IMR-90 (cell line): ENCODE results near the gene KCNT1. TPM values are rescaled to one million over a fixed set of nuclear protein-coding genes. Genes with fewer than 3 reads are reported as not detected.

Source experiments
- ATAC-seq: fragments of 200-7000 bp; cut with Tn5 transposase; 2 replicates; pipeline ENCODE4 v1.9.1; 2020; ENCODE audit warnings: low read depth, mild to moderate bottlenecking, moderate library complexity
- BruUV-seq: library from RNA; stranded (reverse); fragments of 400-500 nt; replicated peaks from 2 replicates; lab custom pipeline; 2021; lab: Mats Ljungman, UMichigan
- CTCF ChIA-PET: fragments of 300-600 bp; formaldehyde crosslinking; extraction: SDS; loops from one replicate; lab custom pipeline; 2021; ENCODE audit warnings: antibody characterized with exemption; lab: Yijun Ruan, JAX
- POLR2A ChIA-PET: fragments of 300-600 bp; sonication (Branson Sonifier 250); formaldehyde crosslinking; loops from one replicate; lab custom pipeline; 2022; ENCODE audit warnings: antibody characterized with exemption; ENCODE audit not compliant: unreplicated experiment; lab: Charles Lee
- DNase-seq: peaks from one replicate; pipeline ENCODE4 v3.0.0; 2013
- H2AFZ ChIP-seq: replicated peaks from 2 replicates; pipeline ENCODE3; 2013; ENCODE audit warnings: low read length, mild to moderate bottlenecking; ENCODE audit not compliant: poor library complexity
- H2AK5ac ChIP-seq: 2 replicates; pipeline ENCODE4 v1.6.1; 2013; ENCODE audit warnings: low read depth, low read length, inconsistent platforms
- H2AK9ac ChIP-seq: replicated peaks from 2 replicates; pipeline ENCODE3; 2013; ENCODE audit warnings: mild to moderate bottlenecking, low read depth, low read length, moderate library complexity; ENCODE audit not compliant: poor library complexity
- H2BK120ac ChIP-seq: 2 replicates; pipeline ENCODE4 v1.6.1; 2013; ENCODE audit warnings: low read depth, low read length, inconsistent platforms
- H2BK15ac ChIP-seq: 3 replicates; pipeline ENCODE4 v1.6.1; 2013; ENCODE audit warnings: low read depth, low read length, inconsistent platforms
- H2BK20ac ChIP-seq: 2 replicates; pipeline ENCODE4 v1.6.1; 2013; ENCODE audit warnings: low read depth, mild to moderate bottlenecking, inconsistent platforms, low read length, moderate library complexity
- H2BK5ac ChIP-seq: 2 replicates; pipeline ENCODE4 v1.6.1; 2013; ENCODE audit warnings: mild to moderate bottlenecking, low read depth, low read length, inconsistent platforms; ENCODE audit not compliant: poor library complexity, severe bottlenecking
- H3K14ac ChIP-seq: replicated peaks from 2 replicates; pipeline ENCODE4 v1.6.1; 2013; ENCODE audit warnings: low read depth, low read length, inconsistent platforms
- H3K18ac ChIP-seq: 2 replicates; pipeline ENCODE4 v1.6.1; 2013; ENCODE audit warnings: low read depth, low read length, control low read depth
- H3K23ac ChIP-seq: 2 replicates; pipeline ENCODE4 v1.6.1; 2013; ENCODE audit warnings: low read depth, low read length, inconsistent platforms
- H3K27ac ChIP-seq: 2 replicates; pipeline ENCODE4 v1.5.1; 2013; ENCODE audit warnings: mild to moderate bottlenecking, control low read depth, low read length; ENCODE audit not compliant: insufficient read depth
- H3K27me3 ChIP-seq: 2 replicates; pipeline ENCODE4 v1.6.1; 2013; ENCODE audit warnings: low read length; ENCODE audit not compliant: control insufficient read depth, insufficient read depth
- H3K36me3 ChIP-seq: 2 replicates; pipeline ENCODE4 v1.6.1; 2013; ENCODE audit warnings: low read length, mixed read lengths; ENCODE audit not compliant: control insufficient read depth, insufficient read depth
- H3K4ac ChIP-seq: 2 replicates; pipeline ENCODE4 v1.6.1; 2013; ENCODE audit warnings: low read depth, low read length, inconsistent platforms
- H3K4me1 ChIP-seq: 2 replicates; pipeline ENCODE4 v1.6.1; 2013; ENCODE audit warnings: low read length, mixed read lengths; ENCODE audit not compliant: control insufficient read depth, insufficient read depth
- H3K4me2 ChIP-seq: 2 replicates; pipeline ENCODE4 v1.6.1; 2013; ENCODE audit warnings: low read depth, mild to moderate bottlenecking, control low read depth, low read length, moderate library complexity
- H3K4me3 ChIP-seq: 2 replicates; pipeline ENCODE4 v1.5.1; 2013; ENCODE audit warnings: low read depth, mild to moderate bottlenecking, control low read depth, low read length, moderate library complexity; ENCODE audit not compliant: insufficient read depth
- H3K56ac ChIP-seq: 2 replicates; pipeline ENCODE4 v1.6.1; 2013; ENCODE audit warnings: low read length, inconsistent platforms; ENCODE audit not compliant: insufficient read depth; ENCODE audit errors: extremely low read depth
- H3K79me1 ChIP-seq, 2 experiments: 2 replicates each; pipeline ENCODE4 v1.6.1; 2013; ENCODE audit warnings: low read length in 2 of 2, inconsistent platforms in 1 of 2, low read depth in 1 of 2
- H3K9ac ChIP-seq: 2 replicates; pipeline ENCODE4 v1.6.1; 2013; ENCODE audit warnings: low read depth, low read length, control low read depth
- H3K9me1 ChIP-seq: 2 replicates; pipeline ENCODE4 v1.6.1; 2013; ENCODE audit warnings: low read length, inconsistent platforms; ENCODE audit not compliant: insufficient read depth
- H3K9me3 ChIP-seq: 2 replicates; pipeline ENCODE4 v1.6.1; 2013; ENCODE audit warnings: low read length; ENCODE audit not compliant: control insufficient read depth, insufficient read depth
- H4K20me1 ChIP-seq: 2 replicates; pipeline ENCODE4 v1.6.1; 2013; ENCODE audit warnings: low read length, inconsistent platforms; ENCODE audit not compliant: insufficient read depth
- H4K5ac ChIP-seq: 2 replicates; pipeline ENCODE4 v1.6.1; 2013; ENCODE audit warnings: mild to moderate bottlenecking, low read depth, low read length, control low read depth
- H4K8ac ChIP-seq, 2 experiments: 2 replicates each; pipeline ENCODE4 v1.6.1; 2013; ENCODE audit warnings: low read depth in 2 of 2, low read length in 2 of 2, control low read depth in 1 of 2, inconsistent platforms in 1 of 2
- H4K91ac ChIP-seq: 2 replicates; pipeline ENCODE4 v1.6.1; 2013; ENCODE audit warnings: low read depth, low read length, inconsistent platforms; ENCODE audit not compliant: insufficient read depth
- BHLHE40 ChIP-seq: fragments of 150-350 bp; IDR thresholded peaks from 2 replicates; pipeline ENCODE4 v1.6.1; 2016; ENCODE audit warnings: mild to moderate bottlenecking, low read depth, low read length
- CEBPB ChIP-seq: IDR thresholded peaks from 2 replicates; pipeline ENCODE4 v1.6.1; 2012; ENCODE audit warnings: low read depth, low read length, improper control_type of control experiment
- CHD1 ChIP-seq: IDR thresholded peaks from 2 replicates; pipeline ENCODE4 v1.6.1; 2012; ENCODE audit warnings: low read depth, low read length, improper control_type of control experiment
- FOS ChIP-seq: fragments of 150-350 bp; IDR thresholded peaks from 2 replicates; pipeline ENCODE4 v1.6.1; 2016; ENCODE audit warnings: low read depth, low read length
- MAFK ChIP-seq: IDR thresholded peaks from 2 replicates; pipeline ENCODE4 v1.6.1; 2012; ENCODE audit warnings: low read depth, low read length, improper control_type of control experiment
- MAZ ChIP-seq: IDR thresholded peaks from 2 replicates; pipeline ENCODE4 v1.6.1; 2012; ENCODE audit warnings: low read depth, mild to moderate bottlenecking, low read length, improper control_type of control experiment, moderate library complexity, borderline replicate concordance
- MXI1 ChIP-seq: IDR thresholded peaks from 2 replicates; pipeline ENCODE4 v1.6.1; 2012; ENCODE audit warnings: low read depth, mild to moderate bottlenecking, low read length, moderate library complexity, borderline replicate concordance
- NFE2L2 ChIP-seq: fragments of 150-350 bp; IDR thresholded peaks from 2 replicates; pipeline ENCODE4 v1.6.1; 2016; ENCODE audit warnings: low read depth, mild to moderate bottlenecking, low read length
- POLR2A ChIP-seq: IDR thresholded peaks from 2 replicates; pipeline ENCODE4 v1.6.1; 2012; ENCODE audit warnings: mild to moderate bottlenecking, low read depth, low read length
- RAD21 ChIP-seq: IDR thresholded peaks from 2 replicates; pipeline ENCODE4 v1.6.1; 2012; ENCODE audit warnings: low read length, improper control_type of control experiment
- RCOR1 ChIP-seq: IDR thresholded peaks from 2 replicates; pipeline ENCODE4 v1.6.1; 2012; ENCODE audit warnings: mild to moderate bottlenecking, low read length, improper control_type of control experiment; ENCODE audit not compliant: insufficient replicate concordance
- RFX5 ChIP-seq: IDR thresholded peaks from 2 replicates; pipeline ENCODE4 v1.8.0; 2012; ENCODE audit warnings: low read depth, mild to moderate bottlenecking, low read length, moderate library complexity
- SMC3 ChIP-seq: fragments of 150-350 bp; IDR thresholded peaks from 2 replicates; pipeline ENCODE4 v1.6.1; 2016; ENCODE audit warnings: low read depth, mild to moderate bottlenecking, antibody characterized with exemption, low read length, moderate library complexity
- WGBS, 2 experiments: methylation state at CpG; one replicate each; pipeline versions ENCODE4 v1.1.5 to v1.1.7; 2013; ENCODE audit warnings: missing lambda C conversion rate in 2 of 2; ENCODE audit not compliant: insufficient read length in 1 of 2; ENCODE audit errors: extremely low coverage in 2 of 2; 5-methylcytosine and 5-hydroxymethylcytosine counted together
- dilution Hi-C: fragments of 300-500 bp; cut with HindIII; formaldehyde crosslinking; loops from one replicate; pipeline ENCODE4 v1.14.3; 2018; ENCODE audit warnings: low sequenced_read_pairs; ENCODE audit not compliant: unreplicated experiment
- in situ Hi-C: fragments of 300-500 bp; cut with MboI; formaldehyde crosslinking; loops from 3 replicates; pipeline ENCODE4 v1.14.3; 2019; ENCODE audit warnings: low sequenced_read_pairs, inconsistent platforms, mixed read lengths
- intact Hi-C: fragments of 100-400 bp; cut with micrococcal nuclease; formaldehyde crosslinking; loops from 2 replicates; pipeline ENCODE4 v1.10.0; 2022
- polyA plus RNA-seq, 3 experiments: library from polyadenylated mRNA; depleted of rRNA; stranded (reverse); fragments of >200 nt; gene quantifications; 2 replicates each; pipeline ENCODE4 v1.2.3, GENCODE V29; 2012; ENCODE audit warnings: low replicate concordance in 1 of 3
- total RNA-seq: library from RNA; depleted of rRNA; stranded (reverse); fragments of >200 nt; gene quantifications from 2 replicates; pipeline ENCODE4 v1.2.3, GENCODE V29; 2012
- TF ChIP-seq, protein P1 (sequence below): fragments of 150-350 bp; IDR thresholded peaks from 2 replicates; pipeline ENCODE4 v1.6.1; 2017; ENCODE audit warnings: mild to moderate bottlenecking, antibody characterized with exemption, low read length, low read depth
- TF ChIP-seq, protein P2 (sequence below): fragments of 150-350 bp; IDR thresholded peaks from 2 replicates; pipeline ENCODE4 v1.6.1; 2016; ENCODE audit warnings: low read depth, mild to moderate bottlenecking, low read length, moderate library complexity, borderline replicate concordance
- TF ChIP-seq, protein P3 (sequence below): conservative IDR thresholded peaks from 2 replicates; pipeline ENCODE4 v1.5.1; 2012; ENCODE audit warnings: mild to moderate bottlenecking, low read depth, low read length, improper control_type of control experiment

KCNT1 gene
- total and polyA plus RNA-seq, 2 of the 4 experiments (the other 2 are of a cell fraction), result not detected

DNA sequence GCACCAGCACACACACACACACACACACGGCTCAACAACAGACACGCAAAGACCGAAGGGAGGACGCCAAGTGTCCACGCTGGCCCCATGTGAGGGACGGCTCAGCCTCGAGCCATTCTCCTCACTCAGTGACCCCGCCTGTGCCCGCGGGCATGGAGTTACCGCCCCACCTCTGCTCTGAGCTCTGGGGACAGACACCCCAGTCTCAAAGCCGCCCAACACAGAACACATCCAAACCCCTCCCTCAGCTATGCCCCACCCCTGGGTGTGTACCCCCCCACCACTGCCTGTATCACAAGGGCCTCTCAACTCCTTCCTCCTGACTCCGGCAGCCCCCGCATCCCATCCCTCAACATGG lies 124.2 kb downstream of the KCNT1 start:
- no peak overlapping the region for H3K4me2 ChIP-seq
- no peak overlapping the region for H2AK5ac ChIP-seq
- no peak overlapping the region for H2AK9ac ChIP-seq
- no peak overlapping the region for H2BK20ac ChIP-seq
- H3K4ac ChIP-seq, result no peak overlapping the region
- no peaks in the 10 kb centered on the region for H3K9me1 ChIP-seq
- dilution Hi-C loops, result no loop called here
- H3K4me3 ChIP-seq, result no peak overlapping the region
- no peak overlapping the region for H3K23ac ChIP-seq
- no peak overlapping the region for H4K8ac ChIP-seq
- H2AFZ ChIP-seq, result no peak overlapping the region
- no peaks in the 10 kb centered on the region for H3K27me3 ChIP-seq
- intact Hi-C loops, result no loop called here
- DNase-seq (no peak), ATAC-seq (no peak)
- no peaks in the 10 kb centered on the region for H3K9me3 ChIP-seq
- H2BK120ac ChIP-seq, result no peak overlapping the region
- in situ Hi-C loops, result no loop called here
- no peak overlapping the region for H4K5ac ChIP-seq
- H3K36me3 ChIP-seq, result peaks cover 30% of the 10 kb centered on the region
- no peak overlapping the region for H3K14ac ChIP-seq
- no peak overlapping the region for H2BK15ac ChIP-seq
- H3K79me1 ChIP-seq, result peaks cover 23 to 43% of the 10 kb centered on the region in 2 experiments
- no peak overlapping the region for H3K56ac ChIP-seq
- 96% methylated on average over 7 of the region's 14 CpGs; no CpG with 5 or more reads in 1 of the 2 experiments for WGBS, 2 experiments
- no peak overlapping the region for H3K9ac ChIP-seq
- POLR2A ChIA-PET, result no interaction called here
- no peak overlapping the region for H4K91ac ChIP-seq
- BruUV-seq, result no TSS peak
- H3K18ac ChIP-seq, result no peak overlapping the region
- CTCF ChIA-PET, result no interaction called here
- H4K20me1 ChIP-seq, result peaks cover 16% of the 10 kb centered on the region
- H3K4me1 ChIP-seq, result no peaks in the 10 kb centered on the region
- no peak overlapping the region for H3K27ac ChIP-seq
- no peak overlapping the region for H2BK5ac ChIP-seq
- TF ChIP-seq RCOR1, result no peak
- no peak for TF ChIP-seq NFE2L2
- no peak for TF ChIP-seq POLR2A
- no peak for TF ChIP-seq CHD1
- no peak for TF ChIP-seq CEBPB
- TF ChIP-seq RAD21, result no peak
- TF ChIP-seq RFX5, result no peak
- TF ChIP-seq, protein P1, sequence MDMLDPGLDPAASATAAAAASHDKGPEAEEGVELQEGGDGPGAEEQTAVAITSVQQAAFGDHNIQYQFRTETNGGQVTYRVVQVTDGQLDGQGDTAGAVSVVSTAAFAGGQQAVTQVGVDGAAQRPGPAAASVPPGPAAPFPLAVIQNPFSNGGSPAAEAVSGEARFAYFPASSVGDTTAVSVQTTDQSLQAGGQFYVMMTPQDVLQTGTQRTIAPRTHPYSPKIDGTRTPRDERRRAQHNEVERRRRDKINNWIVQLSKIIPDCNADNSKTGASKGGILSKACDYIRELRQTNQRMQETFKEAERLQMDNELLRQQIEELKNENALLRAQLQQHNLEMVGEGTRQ, result no peak
- TF ChIP-seq, protein P2, sequence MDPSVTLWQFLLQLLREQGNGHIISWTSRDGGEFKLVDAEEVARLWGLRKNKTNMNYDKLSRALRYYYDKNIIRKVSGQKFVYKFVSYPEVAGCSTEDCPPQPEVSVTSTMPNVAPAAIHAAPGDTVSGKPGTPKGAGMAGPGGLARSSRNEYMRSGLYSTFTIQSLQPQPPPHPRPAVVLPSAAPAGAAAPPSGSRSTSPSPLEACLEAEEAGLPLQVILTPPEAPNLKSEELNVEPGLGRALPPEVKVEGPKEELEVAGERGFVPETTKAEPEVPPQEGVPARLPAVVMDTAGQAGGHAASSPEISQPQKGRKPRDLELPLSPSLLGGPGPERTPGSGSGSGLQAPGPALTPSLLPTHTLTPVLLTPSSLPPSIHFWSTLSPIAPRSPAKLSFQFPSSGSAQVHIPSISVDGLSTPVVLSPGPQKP, result no peak
- no peak for TF ChIP-seq FOS
- TF ChIP-seq SMC3, result no peak
- TF ChIP-seq MAFK, result no peak
- TF ChIP-seq MXI1, result no peak
- no peak for TF ChIP-seq MAZ
- no peak for TF ChIP-seq BHLHE40
- TF ChIP-seq, protein P3, sequence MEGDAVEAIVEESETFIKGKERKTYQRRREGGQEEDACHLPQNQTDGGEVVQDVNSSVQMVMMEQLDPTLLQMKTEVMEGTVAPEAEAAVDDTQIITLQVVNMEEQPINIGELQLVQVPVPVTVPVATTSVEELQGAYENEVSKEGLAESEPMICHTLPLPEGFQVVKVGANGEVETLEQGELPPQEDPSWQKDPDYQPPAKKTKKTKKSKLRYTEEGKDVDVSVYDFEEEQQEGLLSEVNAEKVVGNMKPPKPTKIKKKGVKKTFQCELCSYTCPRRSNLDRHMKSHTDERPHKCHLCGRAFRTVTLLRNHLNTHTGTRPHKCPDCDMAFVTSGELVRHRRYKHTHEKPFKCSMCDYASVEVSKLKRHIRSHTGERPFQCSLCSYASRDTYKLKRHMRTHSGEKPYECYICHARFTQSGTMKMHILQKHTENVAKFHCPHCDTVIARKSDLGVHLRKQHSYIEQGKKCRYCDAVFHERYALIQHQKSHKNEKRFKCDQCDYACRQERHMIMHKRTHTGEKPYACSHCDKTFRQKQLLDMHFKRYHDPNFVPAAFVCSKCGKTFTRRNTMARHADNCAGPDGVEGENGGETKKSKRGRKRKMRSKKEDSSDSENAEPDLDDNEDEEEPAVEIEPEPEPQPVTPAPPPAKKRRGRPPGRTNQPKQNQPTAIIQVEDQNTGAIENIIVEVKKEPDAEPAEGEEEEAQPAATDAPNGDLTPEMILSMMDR, result no peak
